HepG2 (cell line): Measurements from ENCODE around the gene PDS5B. TPM values are rescaled to one million over a fixed set of nuclear protein-coding genes. Genes with fewer than 3 reads are reported as not detected.

Experiments used
- ATAC-seq: fragments of 200-7000 bp; cut with Tn5 transposase; 3 replicates; pipeline ENCODE4 v1.9.1; 2020; ENCODE audit warnings: mild to moderate bottlenecking, moderate library complexity
- BruUV-seq: library from RNA; stranded (reverse); fragments of 400-500 nt; replicated peaks from 2 replicates; lab custom pipeline; 2021; lab: Mats Ljungman, UMichigan
- CTCF ChIA-PET: fragments of 300-600 bp; formaldehyde crosslinking; extraction: SDS; loops from one replicate; lab custom pipeline; 2021; ENCODE audit warnings: low total read pairs, inconsistent platforms, low intra/inter-chr PET ratio; lab: Yijun Ruan, JAX
- POLR2A ChIA-PET: fragments of 350-600 bp; sonication (Branson Sonifier 250); formaldehyde crosslinking; loops from one replicate; lab custom pipeline; 2020; ENCODE audit warnings: antibody characterized with exemption, inconsistent platforms; lab: Yijun Ruan, JAX
- DNase-seq: peaks from one replicate; pipeline ENCODE4 v3.0.0-alpha.2; 2015; ENCODE audit warnings: low spot score
- FAIRE-seq: peaks from 3 replicates; lab custom pipeline; 2011; peaks lifted over from hg19 to GRCh38; lab: Jason Lieb, UNC
- H2AFZ ChIP-seq: one replicate; pipeline ENCODE4 v1.6.1; 2011; ENCODE audit warnings: low read length, inconsistent platforms
- H3K27ac ChIP-seq: fragments of 300-600 bp; 3 replicates; pipeline ENCODE4 v1.8.0; 2011; ENCODE audit warnings: mixed run types, mild to moderate bottlenecking, mixed read lengths, low read length, inconsistent platforms; ENCODE audit not compliant: insufficient read depth; ENCODE audit errors: extremely low read length
- H3K27me3 ChIP-seq, 2 experiments: fragments of 200-600 bp in 1 of 2; 2 replicates in 1 of 2; 3 replicates in 1 of 2; pipeline versions ENCODE4 v1.6.0 to v1.8.0; 2011; ENCODE audit warnings: low read length in 2 of 2, mild to moderate bottlenecking in 2 of 2, moderate library complexity in 2 of 2, inconsistent platforms in 1 of 2; ENCODE audit not compliant: insufficient read depth in 2 of 2, control insufficient read depth in 1 of 2
- H3K36me3 ChIP-seq, 2 experiments: fragments of 200-600 bp in 1 of 2; replicated peaks in 1 of 2; 2 replicates in 1 of 2; 3 replicates in 1 of 2; pipeline versions ENCODE4 v1.5.1 to v1.8.0; 2011; ENCODE audit warnings: low read length in 2 of 2, inconsistent platforms in 1 of 2; ENCODE audit not compliant: insufficient read depth in 2 of 2, control insufficient read depth in 1 of 2
- H3K4me1 ChIP-seq: 2 replicates; pipeline ENCODE4 v1.5.1; 2012; ENCODE audit warnings: low read length, inconsistent platforms; ENCODE audit not compliant: insufficient read depth
- H3K4me2 ChIP-seq: 2 replicates; pipeline ENCODE4 v1.6.0; 2011; ENCODE audit warnings: low read depth, low read length, inconsistent platforms
- H3K4me3 ChIP-seq, 3 experiments: fragments of 200-600 bp in 1 of 3; sonication (generic), shearing (Covaris generic) in 1 of 3; replicated peaks in 1 of 3; 2 replicates each; pipeline ENCODE4 v1.5.1; 2011 to 2016; ENCODE audit warnings: low read length in 3 of 3, inconsistent platforms in 2 of 3, low read depth in 2 of 3, mild to moderate bottlenecking in 2 of 3, control low read depth in 1 of 3, mixed read lengths in 1 of 3; ENCODE audit not compliant: insufficient read depth in 1 of 3
- H3K79me2 ChIP-seq: one replicate; pipeline ENCODE4 v1.6.1; 2011; ENCODE audit warnings: low read length, inconsistent platforms; ENCODE audit not compliant: insufficient read depth
- H3K9ac ChIP-seq: 2 replicates; pipeline ENCODE4 v1.6.0; 2011; ENCODE audit warnings: mild to moderate bottlenecking, low read depth, low read length, inconsistent platforms; ENCODE audit not compliant: insufficient read depth
- H3K9me3 ChIP-seq: 2 replicates; pipeline ENCODE4 v1.5.1; 2012; ENCODE audit warnings: mild to moderate bottlenecking, low read length
- H4K20me1 ChIP-seq: 2 replicates; pipeline ENCODE4 v1.6.0; 2011; ENCODE audit warnings: inconsistent platforms, mild to moderate bottlenecking, low read length, moderate library complexity; ENCODE audit not compliant: insufficient read depth
- CSRNP1 ChIP-seq: sonication (generic); formaldehyde crosslinking; IDR thresholded peaks from 2 replicates; pipeline ENCODE4 v1.8.1; 2023; ENCODE audit warnings: mild to moderate bottlenecking, missing genetic modification reagents
- MTA1 ChIP-seq: sonication (generic); formaldehyde crosslinking; IDR thresholded peaks from 2 replicates; pipeline ENCODE4 v1.4.0; 2020; ENCODE audit warnings: missing genetic modification reagents, mild to moderate bottlenecking, borderline replicate concordance
- SIX4 ChIP-seq: sonication (generic); formaldehyde crosslinking; IDR thresholded peaks from 2 replicates; pipeline ENCODE4 v1.4.0; 2020; ENCODE audit warnings: missing genetic modification reagents
- SP2 ChIP-seq: sonication (generic); formaldehyde crosslinking; IDR thresholded peaks from 2 replicates; pipeline ENCODE4 v1.5.1; 2020; ENCODE audit warnings: mild to moderate bottlenecking, missing genetic modification reagents
- ZNF225 ChIP-seq: sonication (generic); formaldehyde crosslinking; IDR thresholded peaks from 2 replicates; pipeline ENCODE4 v1.4.0; 2020; ENCODE audit warnings: mild to moderate bottlenecking, missing genetic modification reagents
- ZNF24 ChIP-seq: fragments of 450-650 bp; IDR thresholded peaks from 2 replicates; pipeline ENCODE4 v1.6.1; 2017; ENCODE audit warnings: antibody characterized with exemption, mild to moderate bottlenecking
- ZNF274 ChIP-seq: sonication (generic); formaldehyde crosslinking; IDR thresholded peaks from 2 replicates; pipeline ENCODE4 v1.5.1; 2020; ENCODE audit warnings: mild to moderate bottlenecking, missing genetic modification reagents
- ZNF709 ChIP-seq: sonication (generic); formaldehyde crosslinking; IDR thresholded peaks from 2 replicates; pipeline ENCODE4 v1.5.0; 2020; ENCODE audit warnings: mild to moderate bottlenecking, missing genetic modification reagents
- WGBS: methylation state at CpG from one replicate; pipeline ENCODE4 v1.1.6; 2017; ENCODE audit warnings: low lambda C conversion rate; 5-methylcytosine and 5-hydroxymethylcytosine counted together
- in situ Hi-C: cut with HindIII; loops from 2 replicates; pipeline ENCODE4 v1.10.0; 2017; ENCODE audit warnings: low pct_unique_long_range_greater_than_20kb; ENCODE audit not compliant: extremely low pct_ligation_motif_present
- intact Hi-C: fragments of 100-400 bp; cut with micrococcal nuclease; formaldehyde crosslinking; loops from one replicate; pipeline ENCODE4 v1.10.0; 2022; ENCODE audit not compliant: unreplicated experiment
- polyA plus RNA-seq, 8 experiments: library from polyadenylated mRNA; depleted of rRNA in 3 of 8; stranded (reverse) in 7 of 8; unstranded in 1 of 8; fragments of >200 nt; fragmentation: Illumina TruSeq in 4 of 8; extraction: Trizol in 4 of 8; gene quantifications; 2 replicates each; pipeline versions ENCODE4 v1.2.1 to v1.2.3, GENCODE V29; 2011 to 2016; ENCODE audit warnings: low read depth in 4 of 8, missing spikeins in 1 of 8, mixed read lengths in 1 of 8; ENCODE audit not compliant: insufficient read depth in 1 of 8
- total RNA-seq, 5 experiments: library from RNA; depleted of rRNA; stranded (reverse); fragments of >200 nt; fragmentation: Illumina TruSeq; extraction: Trizol; gene quantifications; 2 replicates each; pipeline ENCODE4 v1.2.3, GENCODE V29; 2016; ENCODE audit warnings: low read depth in 1 of 5
- TF ChIP-seq, protein P1 (sequence below): fragments of 450-650 bp; IDR thresholded peaks from 2 replicates; pipeline ENCODE4 v1.6.1; 2017

PDS5B gene
- total and polyA plus RNA-seq, 2 of the 13 experiments (the other 11 are each of a cell fraction or from before 2014, with no cell fraction given) = 5.8 to 24.6 TPM

GRCh38 chr13:32695602-32696250, 109.5 kb downstream of the PDS5B start:
- ChIA-PET POLR2A (no interaction called here), CTCF (no interaction called here)

More at GRCh38 chr13:32695602-32696250, 109.5 kb downstream of the PDS5B start:
- H3K79me2 ChIP-seq = no peaks in the 10 kb centered on the region
- no peak overlapping the region for H3K4me2 ChIP-seq
- H3K27ac ChIP-seq = no peak overlapping the region
- H3K4me1 ChIP-seq = no peaks in the 10 kb centered on the region
- FAIRE-seq (no peak), DNase-seq (no peak), ATAC-seq (no peak)
- 96% methylated on average over 2 of the region's 2 CpGs for WGBS
- intact Hi-C loops = no loop called here
- H3K36me3 ChIP-seq = no peaks in the 10 kb centered on the region; a peak in 1 of 5 replicates
- in situ Hi-C loops = no loop called here
- no TSS peak for BruUV-seq
- H3K4me3 ChIP-seq = no peak overlapping the region
- H3K9ac ChIP-seq = no peak overlapping the region
- no peaks in the 10 kb centered on the region for H3K27me3 ChIP-seq
- H2AFZ ChIP-seq = no peak overlapping the region
- no peaks in the 10 kb centered on the region for H3K9me3 ChIP-seq
- TF ChIP-seq MTA1 (CRISPR knock-in tag) (no peak), SP2 (CRISPR knock-in tag) (no peak), ZNF24 (no peak), ZNF274 (CRISPR knock-in tag) (no peak), ZNF225 (CRISPR knock-in tag) (no peak), ZNF709 (CRISPR knock-in tag) (no peak), SIX4 (CRISPR knock-in tag) (no peak), CSRNP1 (CRISPR knock-in tag) (no peak)
- TF ChIP-seq, protein P1, sequence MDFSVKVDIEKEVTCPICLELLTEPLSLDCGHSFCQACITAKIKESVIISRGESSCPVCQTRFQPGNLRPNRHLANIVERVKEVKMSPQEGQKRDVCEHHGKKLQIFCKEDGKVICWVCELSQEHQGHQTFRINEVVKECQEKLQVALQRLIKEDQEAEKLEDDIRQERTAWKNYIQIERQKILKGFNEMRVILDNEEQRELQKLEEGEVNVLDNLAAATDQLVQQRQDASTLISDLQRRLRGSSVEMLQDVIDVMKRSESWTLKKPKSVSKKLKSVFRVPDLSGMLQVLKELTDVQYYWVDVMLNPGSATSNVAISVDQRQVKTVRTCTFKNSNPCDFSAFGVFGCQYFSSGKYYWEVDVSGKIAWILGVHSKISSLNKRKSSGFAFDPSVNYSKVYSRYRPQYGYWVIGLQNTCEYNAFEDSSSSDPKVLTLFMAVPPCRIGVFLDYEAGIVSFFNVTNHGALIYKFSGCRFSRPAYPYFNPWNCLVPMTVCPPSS = no peak
- no peaks in the 10 kb centered on the region for H4K20me1 ChIP-seq
